ENCODE measurements around the gene DOCK4. TPM values are rescaled to one million over a fixed set of nuclear protein-coding genes. Genes with fewer than 3 reads are reported as not detected.
A peak's percentile ranks its signal among the peaks of the same experiment; 100 is the strongest.

The DOCK4 gene
- total and polyA plus RNA-seq, 2 donors from 2014 or later, result 3.2 to 38.9 TPM

DNA sequence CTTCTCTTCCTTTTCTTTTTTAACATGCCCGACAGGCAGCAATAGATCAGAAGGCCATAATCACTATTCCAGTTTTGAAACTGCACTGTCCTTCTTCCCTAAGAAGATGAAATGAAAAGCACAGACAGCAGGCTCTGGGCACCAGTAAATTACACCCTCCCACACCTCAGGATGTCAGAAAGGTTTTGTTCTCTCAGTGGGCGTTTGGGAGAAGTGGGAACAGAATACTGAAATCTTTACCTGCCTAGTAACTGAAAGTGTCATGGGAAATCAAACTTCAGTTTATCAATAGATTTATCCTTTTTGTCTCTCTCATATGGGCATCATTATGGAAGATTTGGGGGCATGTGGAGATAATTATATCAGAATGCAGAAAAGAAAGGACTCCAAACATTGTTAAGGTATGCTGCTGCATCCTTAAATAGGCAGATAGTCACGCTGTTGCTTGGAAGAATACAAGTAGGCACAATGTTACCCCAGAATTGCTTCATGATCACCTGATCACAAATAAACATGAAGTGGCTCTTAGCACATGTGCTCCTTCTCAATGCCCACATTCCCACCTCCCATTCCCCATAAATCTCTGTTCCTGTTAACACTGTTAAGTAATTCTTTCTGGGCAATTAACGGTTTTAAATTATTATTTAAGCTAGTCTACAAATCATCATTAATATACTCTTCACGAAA lies 113.3 kb downstream of the DOCK4 start:
- FAIRE-seq, result no peak

DNA sequence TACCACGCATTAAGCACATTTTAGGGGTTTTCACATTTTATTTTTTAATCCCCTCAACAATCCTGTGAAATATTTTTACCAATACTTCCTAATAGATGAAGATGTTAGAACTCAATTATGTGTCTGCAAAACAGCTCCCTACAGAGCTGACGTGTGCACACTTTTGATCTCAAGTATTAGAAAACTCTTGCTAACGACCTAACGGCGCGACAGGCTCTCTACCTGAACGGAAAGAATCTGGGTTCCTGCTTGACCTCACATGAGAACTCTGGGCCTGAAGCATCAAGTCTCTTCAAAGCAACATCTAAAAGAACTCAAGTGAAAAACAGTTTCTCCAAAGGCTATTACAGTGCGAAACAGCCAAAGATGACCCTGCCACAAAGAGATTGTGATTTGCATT lies 113.9 kb downstream of the DOCK4 start:
- TF ChIP-seq, protein P1, sequence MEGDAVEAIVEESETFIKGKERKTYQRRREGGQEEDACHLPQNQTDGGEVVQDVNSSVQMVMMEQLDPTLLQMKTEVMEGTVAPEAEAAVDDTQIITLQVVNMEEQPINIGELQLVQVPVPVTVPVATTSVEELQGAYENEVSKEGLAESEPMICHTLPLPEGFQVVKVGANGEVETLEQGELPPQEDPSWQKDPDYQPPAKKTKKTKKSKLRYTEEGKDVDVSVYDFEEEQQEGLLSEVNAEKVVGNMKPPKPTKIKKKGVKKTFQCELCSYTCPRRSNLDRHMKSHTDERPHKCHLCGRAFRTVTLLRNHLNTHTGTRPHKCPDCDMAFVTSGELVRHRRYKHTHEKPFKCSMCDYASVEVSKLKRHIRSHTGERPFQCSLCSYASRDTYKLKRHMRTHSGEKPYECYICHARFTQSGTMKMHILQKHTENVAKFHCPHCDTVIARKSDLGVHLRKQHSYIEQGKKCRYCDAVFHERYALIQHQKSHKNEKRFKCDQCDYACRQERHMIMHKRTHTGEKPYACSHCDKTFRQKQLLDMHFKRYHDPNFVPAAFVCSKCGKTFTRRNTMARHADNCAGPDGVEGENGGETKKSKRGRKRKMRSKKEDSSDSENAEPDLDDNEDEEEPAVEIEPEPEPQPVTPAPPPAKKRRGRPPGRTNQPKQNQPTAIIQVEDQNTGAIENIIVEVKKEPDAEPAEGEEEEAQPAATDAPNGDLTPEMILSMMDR (IDR thresholded peaks at IDR 0.05; ENCODE audit: borderline replicate concordance, extremely low read depth, insufficient read depth), result no peak
- FAIRE-seq (no peak), DNase-seq (no peak)
- Histone ChIP-seq H3K4me3 (ENCODE audit: low read length in 3 of 3) (no peak overlapping the region), H3K4me1 (ENCODE audit: control insufficient read depth in 2 of 3, insufficient read depth in 2 of 3, low read depth in 1 of 3, low read length in 3 of 3) (no peaks in the 10 kb centered on the region), H3K27me3 (ENCODE audit: control insufficient read depth, insufficient read depth, low read length) (no peaks in the 10 kb centered on the region), H3K36me3 (ENCODE audit: control insufficient read depth in 2 of 3, insufficient read depth in 3 of 3, low read length in 3 of 3) (no peaks in the 10 kb centered on the region), H3K9me3 (ENCODE audit: control insufficient read depth in 2 of 3, insufficient read depth in 1 of 3, low read length in 3 of 3) (no peaks in the 10 kb centered on the region), H3K27ac (ENCODE audit: low read depth in 2 of 2, low read length in 2 of 2) (no peak overlapping the region), H3K9ac (ENCODE audit: low read length in 3 of 3) (no peak overlapping the region)
- intact Hi-C loops (cut with DNase I), result no loop called here

More for the DNA sequence above, 113.3 kb downstream of the DOCK4 start:
- Histone ChIP-seq H3K9ac (ENCODE audit: low read length in 3 of 3) (no peak overlapping the region), H3K27ac (ENCODE audit: low read depth in 2 of 2, low read length in 2 of 2) (no peak overlapping the region), H3K4me3 (ENCODE audit: low read length in 3 of 3) (no peak overlapping the region), H3K36me3 (ENCODE audit: control insufficient read depth in 2 of 3, insufficient read depth in 3 of 3, low read length in 3 of 3) (no peaks in the 10 kb centered on the region), H3K27me3 (ENCODE audit: control insufficient read depth, insufficient read depth, low read length) (no peaks in the 10 kb centered on the region), H3K4me1 (ENCODE audit: control insufficient read depth in 2 of 3, insufficient read depth in 2 of 3, low read depth in 1 of 3, low read length in 3 of 3) (no peaks in the 10 kb centered on the region), H3K9me3 (ENCODE audit: control insufficient read depth in 2 of 3, insufficient read depth in 1 of 3, low read length in 3 of 3) (no peaks in the 10 kb centered on the region)
- intact Hi-C loops (cut with DNase I), result no loop called here
- peak in 2 of 5 donors; percentile 43 to 48 for DNase-seq
- TF ChIP-seq, protein P1 (IDR thresholded peaks at IDR 0.05; ENCODE audit: borderline replicate concordance, extremely low read depth, insufficient read depth), result no peak

DNA sequence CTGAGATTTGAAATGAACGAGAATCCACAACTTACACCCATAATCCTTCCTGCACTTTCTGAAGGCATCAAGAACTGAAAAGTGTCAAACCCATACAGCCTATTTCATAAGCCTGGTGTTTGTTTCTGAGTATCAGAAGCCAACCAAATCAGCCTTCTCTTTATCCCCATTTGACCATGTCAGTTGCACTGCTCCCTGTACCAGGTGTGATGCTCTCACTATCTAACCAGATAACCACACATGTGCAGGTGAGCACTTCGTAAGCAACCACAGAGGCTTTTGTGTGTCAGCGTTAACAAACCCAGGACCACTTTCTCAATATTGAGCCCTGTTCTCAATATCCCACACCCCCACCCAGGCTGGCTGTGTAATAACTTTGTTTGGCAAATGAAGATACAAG lies 114.4 kb downstream of the DOCK4 start:
- no peak overlapping the region for H3K9ac ChIP-seq (ENCODE audit: low read length in 3 of 3)
- FAIRE-seq, result no peak
- H3K27ac ChIP-seq (ENCODE audit: low read depth in 2 of 2, low read length in 2 of 2), result no peak overlapping the region

More for the DNA sequence above, 114.4 kb downstream of the DOCK4 start:
- Histone ChIP-seq H3K4me1 (ENCODE audit: control insufficient read depth in 2 of 3, insufficient read depth in 2 of 3, low read depth in 1 of 3, low read length in 3 of 3) (peaks cover 0 to 3% (median 0%) of the 10 kb centered on the region in 3 donors), H3K4me3 (ENCODE audit: low read length in 3 of 3) (no peak overlapping the region), H3K27me3 (ENCODE audit: control insufficient read depth, insufficient read depth, low read length) (no peaks in the 10 kb centered on the region), H3K36me3 (ENCODE audit: control insufficient read depth in 2 of 3, insufficient read depth in 3 of 3, low read length in 3 of 3) (no peaks in the 10 kb centered on the region), H3K9me3 (ENCODE audit: control insufficient read depth in 2 of 3, insufficient read depth in 1 of 3, low read length in 3 of 3) (no peaks in the 10 kb centered on the region)
- TF ChIP-seq, protein P1 (IDR thresholded peaks at IDR 0.05; ENCODE audit: borderline replicate concordance, extremely low read depth, insufficient read depth), result no peak
- intact Hi-C loops (cut with DNase I), result no loop called here
- DNase-seq, result no peak

All from kidney (tissue), 14 donors.